GM12891 (cell line): ENCODE measurements around the gene PDPK1.
"Not testable (repeated sequence)": the region's sequence is repeated elsewhere in the genome, so short reads cannot be mapped to it uniquely, and the experiment has no call there.

ENCODE experiments used
- DNase-seq: peaks from one replicate; pipeline ENCODE4 v3.0.0; 2011; ENCODE audit warnings: low spot score; ENCODE audit not compliant: insufficient read length
- FAIRE-seq: peaks from 2 replicates; lab custom pipeline; 2011; peaks lifted over from hg19 to GRCh38; lab: Jason Lieb, UNC
- PAX5 ChIP-seq: IDR thresholded peaks from 2 replicates; pipeline ENCODE4 v1.6.1; 2011; ENCODE audit warnings: low read length, moderate library complexity, mild to moderate bottlenecking; ENCODE audit not compliant: insufficient read depth, severe bottlenecking
- POLR2A ChIP-seq: IDR thresholded peaks from 2 replicates; pipeline ENCODE4 v1.6.1; 2011; ENCODE audit warnings: low read depth, low read length, control low read depth
- POLR2AphosphoS5 ChIP-seq: IDR thresholded peaks from 2 replicates; pipeline ENCODE4 v1.6.1; 2011; ENCODE audit warnings: low read depth, low read length, control low read depth
- POU2F2 ChIP-seq: IDR thresholded peaks from 2 replicates; pipeline ENCODE4 v1.6.1; 2011; ENCODE audit warnings: low read depth, mild to moderate bottlenecking, control low read depth, low read length, moderate library complexity
- SPI1 ChIP-seq: IDR thresholded peaks from 2 replicates; pipeline ENCODE4 v1.6.1; 2011; ENCODE audit warnings: low read depth, low read length, control low read depth
- TAF1 ChIP-seq: IDR thresholded peaks from 2 replicates; pipeline ENCODE4 v1.6.1; 2011; ENCODE audit warnings: low read depth, low read length, control low read depth

PDPK1 gene

GRCh38 chr16:2531696-2532493 lies 5.9 kb upstream of the PDPK1 start:
- 0 out of 2 replicates have a peak, but pooled peaks have one; percentile 53 for TF ChIP-seq TAF1
- TF ChIP-seq POU2F2 = peak; percentile 68
- no peak for TF ChIP-seq SPI1
- no peak for TF ChIP-seq PAX5
- TF ChIP-seq POLR2A = peak; percentile 68
- TF ChIP-seq POLR2AphosphoS5 = peak; percentile 77
- FAIRE-seq (peak; percentile 99), DNase-seq (peak; percentile 99)

DNA sequence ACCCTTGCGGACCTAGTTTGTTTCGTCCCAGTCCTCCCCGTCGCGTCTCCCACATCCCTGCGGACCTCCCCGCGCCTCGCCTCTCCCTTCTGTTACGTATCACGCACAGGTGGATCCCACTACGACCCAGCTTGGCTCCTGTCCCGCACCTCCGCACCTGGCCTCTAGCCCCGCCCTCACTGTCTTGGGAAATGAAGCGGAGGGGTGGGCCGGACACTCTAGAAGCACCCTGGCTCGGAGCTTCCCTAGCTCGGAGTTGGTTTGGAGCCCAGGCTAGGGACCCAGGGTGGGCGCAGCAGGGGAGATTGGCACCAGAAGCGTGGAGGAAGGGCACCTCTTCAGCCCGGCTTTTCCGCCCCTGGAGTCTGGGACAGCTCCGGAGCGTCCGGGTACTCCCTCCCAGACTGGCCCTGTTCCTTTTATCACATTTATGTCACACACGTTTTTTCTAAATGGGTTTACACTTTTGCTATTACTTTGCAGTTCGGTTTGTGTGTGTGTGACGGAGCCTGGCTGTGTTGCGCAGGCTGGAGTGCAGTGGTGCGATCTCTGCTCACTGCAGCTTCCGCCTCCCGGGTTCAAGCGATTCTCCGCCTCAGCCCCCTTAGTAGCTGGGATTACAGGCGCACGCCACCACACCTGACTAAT lies 5.2 kb upstream of the PDPK1 start:
- DNase-seq (no peak), FAIRE-seq (no peak)
- TF ChIP-seq TAF1 (0 out of 2 replicates have a peak, but pooled peaks have one; percentile 18), POLR2A (peak; percentile 51; the same call in 1 of the 2 replicates), POLR2AphosphoS5 (no peak)

DNA sequence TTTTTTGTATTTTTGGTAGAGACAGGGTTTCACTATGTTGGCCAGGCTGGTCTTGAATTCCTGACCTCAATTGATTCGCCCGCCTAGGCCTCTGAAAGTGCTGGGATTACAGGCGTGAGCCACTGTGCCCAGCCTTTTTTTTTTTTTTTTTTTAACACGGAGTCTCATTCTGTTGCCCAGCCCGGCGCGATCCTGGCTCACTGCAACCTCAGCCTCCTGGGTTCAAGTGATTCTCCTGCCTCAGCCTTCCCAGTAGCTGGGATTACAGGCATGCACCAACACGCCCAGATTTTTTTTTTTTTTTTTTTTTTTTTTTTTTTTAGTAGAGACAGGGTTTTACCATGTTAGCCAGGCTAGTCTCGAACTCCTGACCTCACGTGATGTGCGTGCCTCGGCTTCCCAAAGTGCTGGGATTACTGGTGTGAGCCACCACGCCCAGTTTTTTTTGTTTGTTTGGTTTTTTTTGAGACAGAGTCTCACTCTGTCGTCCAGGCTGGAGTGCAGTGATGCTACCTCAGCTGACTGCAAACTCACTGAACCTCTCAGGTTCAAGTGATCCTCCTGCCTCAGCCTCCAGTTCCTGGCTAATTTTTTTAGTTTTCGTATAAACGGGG lies 4.6 kb upstream of the PDPK1 start:
- DNase-seq, FAIRE-seq: not testable (repeated sequence)

DNA sequence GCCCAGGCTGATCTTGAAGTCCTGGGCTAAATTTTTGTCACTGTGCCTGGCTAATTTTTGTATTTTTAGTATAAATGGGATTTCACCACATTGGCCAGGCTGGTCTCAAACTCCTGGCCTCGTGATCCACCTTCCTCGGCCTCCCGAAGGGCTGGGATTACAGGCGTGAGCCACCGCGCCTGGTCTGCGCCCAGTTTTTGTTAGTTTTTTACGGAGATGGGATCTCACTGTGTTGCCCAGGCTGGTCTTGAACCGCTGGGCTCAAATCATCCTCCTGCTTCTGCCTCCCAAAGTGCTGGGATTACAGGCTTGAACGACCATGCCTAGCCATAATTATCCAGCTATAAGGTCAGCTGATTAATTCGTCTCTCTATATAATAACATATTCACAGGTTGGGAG lies 3.9 kb upstream of the PDPK1 start:
- TF ChIP-seq TAF1 = no peak
- TF ChIP-seq PAX5 = no peak
- TF ChIP-seq POLR2A = no peak
- TF ChIP-seq POU2F2 = no peak
- FAIRE-seq (no peak), DNase-seq (no peak)

- DNase-seq = not testable (repeated sequence)
- peak; percentile 9 for FAIRE-seq
These were observed 3.5 kb upstream of the PDPK1 start for GRCh38 chr16:2534335-2534734.

DNA sequence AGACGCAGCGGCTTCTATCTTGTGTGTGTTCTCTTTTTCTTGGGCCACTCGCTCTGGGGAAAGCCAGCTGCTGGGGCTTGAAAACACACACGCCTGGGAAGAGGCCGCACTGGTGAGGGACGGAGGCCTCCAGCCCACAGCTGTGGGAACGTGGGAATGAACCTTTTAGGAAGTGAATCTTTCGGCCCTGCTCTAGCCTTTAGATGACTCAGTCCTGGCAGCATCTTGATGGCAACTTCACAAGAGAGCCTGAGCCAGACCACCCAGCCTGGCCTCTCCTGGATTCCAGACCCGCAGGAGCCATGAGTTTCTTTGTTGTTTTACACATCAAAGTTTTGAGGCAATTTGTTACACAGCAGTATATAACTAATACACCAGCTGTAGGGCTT lies 2.2 kb upstream of the PDPK1 start:
- FAIRE-seq (no peak), DNase-seq (no peak)
- TF ChIP-seq POLR2A (no peak), SPI1 (no peak), POU2F2 (no peak), POLR2AphosphoS5 (no peak), TAF1 (no peak), PAX5 (no peak)

DNA sequence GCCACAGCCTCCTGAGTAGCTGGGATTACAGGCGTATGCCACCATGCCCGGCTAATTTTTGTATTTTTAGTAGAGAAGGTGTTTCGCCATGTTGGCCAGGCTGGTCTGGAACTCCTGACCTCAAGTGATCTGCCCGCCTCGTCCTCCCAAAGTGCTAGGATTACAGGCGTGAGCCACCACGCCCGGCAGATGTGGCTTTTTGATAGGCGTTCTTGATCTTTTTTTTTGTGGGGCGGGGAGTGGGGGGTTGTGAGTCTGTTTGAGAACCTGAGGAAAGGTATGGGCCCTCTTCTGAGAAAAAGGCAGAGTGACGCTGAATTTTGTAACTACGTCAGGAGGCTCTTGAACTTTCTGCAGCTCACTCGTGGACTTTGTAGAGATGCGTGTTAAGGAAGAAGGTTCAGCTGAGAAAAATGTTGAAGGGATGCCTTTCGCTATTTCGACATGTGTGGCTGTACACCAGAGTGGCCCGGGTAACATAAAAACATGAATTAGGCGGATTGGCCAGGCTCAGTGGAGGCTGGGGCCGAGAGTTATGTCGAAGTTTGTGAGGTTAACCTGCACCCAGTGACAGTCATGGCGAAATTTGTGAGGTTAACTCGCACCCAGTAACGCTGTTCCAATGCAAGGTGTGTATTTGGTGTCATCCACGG lies 1.5 kb downstream of the PDPK1 start:
- peak; percentile 31 for FAIRE-seq
- DNase-seq = not testable (repeated sequence)

- not testable (repeated sequence) for DNase-seq
- FAIRE-seq = peak; percentile 80
- TF ChIP-seq SPI1 = peak; percentile 26; the same call in 1 of the 2 replicates
These were observed 2.1 kb downstream of the PDPK1 start for GRCh38 chr16:2539845-2540458.

DNA sequence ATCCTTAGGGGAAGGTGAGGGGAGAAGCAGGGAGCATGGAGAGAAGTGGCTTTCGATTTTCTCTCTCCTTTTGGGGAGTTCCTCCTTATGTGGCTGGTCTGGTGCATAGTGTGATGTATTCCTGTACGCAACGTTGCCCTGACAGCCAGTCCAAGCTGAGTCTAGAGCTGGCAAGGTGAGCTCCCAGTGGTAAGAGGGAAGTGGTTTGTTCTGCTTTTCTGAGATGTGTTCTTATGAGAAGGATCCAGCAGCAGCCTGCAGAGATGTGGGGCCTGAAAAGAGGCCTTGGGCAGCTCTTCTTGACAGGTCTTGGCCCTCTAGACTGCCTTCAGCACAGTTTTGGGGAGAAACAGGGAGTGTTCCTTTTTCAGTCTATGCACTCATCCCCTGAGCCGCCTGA lies 3.1 kb downstream of the PDPK1 start:
- not testable (repeated sequence) for FAIRE-seq, DNase-seq

DNA sequence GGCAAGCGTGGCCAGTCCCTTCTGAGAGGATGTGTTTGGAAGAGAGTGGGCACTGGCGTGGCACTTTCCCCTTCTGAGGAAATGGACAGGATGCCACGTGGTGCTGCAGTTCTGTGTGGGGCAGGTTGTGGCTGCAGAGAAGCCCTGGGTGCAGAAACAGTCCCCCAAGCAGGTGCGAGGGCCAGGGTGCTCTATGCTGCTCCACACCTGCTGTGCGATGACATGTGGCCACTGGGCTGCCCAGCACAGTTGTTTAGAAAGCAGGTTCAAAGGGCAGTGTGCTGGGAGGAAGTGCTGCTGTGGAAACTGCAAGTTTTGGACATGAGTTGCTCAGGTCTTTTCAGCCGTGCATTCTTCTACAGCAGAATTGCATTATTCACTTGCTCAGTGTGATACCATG lies 3.6 kb downstream of the PDPK1 start:
- not testable (repeated sequence) for FAIRE-seq, DNase-seq

- not testable (repeated sequence) for FAIRE-seq, DNase-seq
These were observed 6.0 kb downstream of the PDPK1 start for GRCh38 chr16:2543771-2544170.

DNA sequence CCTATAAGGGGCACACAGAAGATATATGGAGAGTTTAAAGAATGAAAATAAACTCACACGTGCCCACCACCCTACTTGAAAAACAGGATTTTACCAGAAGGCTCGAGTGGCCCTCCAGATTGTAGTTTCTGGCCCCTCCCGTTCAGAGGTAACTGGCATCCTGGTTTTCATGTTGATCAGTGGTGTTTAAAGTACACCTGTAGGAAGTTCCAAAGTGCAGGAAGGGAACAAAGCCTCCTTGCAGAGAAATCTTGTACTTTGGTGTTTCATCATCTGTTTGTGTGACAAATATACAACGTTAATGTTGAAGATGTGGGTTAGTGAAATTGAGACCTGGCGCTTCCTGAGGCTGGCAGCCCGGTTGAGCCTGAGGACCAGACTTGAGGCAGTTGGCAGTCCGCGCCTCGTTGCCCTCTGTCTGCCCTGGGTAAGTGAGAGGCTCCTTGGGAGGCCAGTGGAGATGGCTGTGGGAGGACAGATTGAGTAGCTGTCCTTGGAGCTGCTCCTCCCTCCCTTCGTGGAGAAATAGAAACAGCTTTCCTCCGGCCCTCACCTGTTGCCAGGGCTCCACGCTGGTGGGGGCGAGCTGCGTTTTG lies 12.6 kb downstream of the PDPK1 start:
- DNase-seq, FAIRE-seq: not testable (repeated sequence)

DNA sequence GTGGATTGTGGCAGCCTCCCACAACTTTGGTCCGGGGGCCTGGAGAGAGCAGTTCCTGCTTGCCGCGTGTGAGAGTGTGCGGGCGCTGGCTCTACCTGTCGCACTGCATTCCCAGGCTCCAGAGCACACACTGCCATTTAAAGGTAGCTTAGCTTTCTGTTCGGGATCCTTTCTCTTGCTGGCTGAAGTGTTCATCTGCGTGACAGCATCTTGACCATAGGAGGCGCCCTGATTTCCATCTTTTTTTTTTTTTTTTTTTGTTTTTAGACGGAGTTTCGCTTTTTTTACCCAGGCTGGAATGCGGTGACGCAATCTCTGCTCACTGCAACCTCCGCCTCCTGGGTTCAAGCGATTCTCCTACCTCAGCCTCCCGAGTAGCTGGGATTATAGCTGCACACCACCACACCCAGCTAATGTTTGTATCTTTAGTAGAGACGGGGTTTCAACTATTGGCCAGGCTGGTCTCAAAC lies 13.6 kb downstream of the PDPK1 start:
- DNase-seq, FAIRE-seq: not testable (repeated sequence)

GRCh38 chr16:2554709-2555425 lies 17.0 kb downstream of the PDPK1 start:
- DNase-seq, FAIRE-seq: not testable (repeated sequence)

- not testable (repeated sequence) for DNase-seq, FAIRE-seq
These were observed 19.3 kb downstream of the PDPK1 start for GRCh38 chr16:2557150-2557549.
